Chondrocyte (in vitro differentiated cells): ENCODE data around the gene ATAD5. TPM values are rescaled to one million over a fixed set of nuclear protein-coding genes. Genes with fewer than 3 reads are reported as not detected.

ENCODE experiments used
- DNase-seq: peaks from one replicate; pipeline ENCODE4 v3.0.0; 2021; ENCODE audit warnings: mixed read lengths, low spot score
- H3K27ac Mint-ChIP-seq: one replicate; pipeline ENCODE4 v1.8.0; 2021; ENCODE audit warnings: mild to moderate bottlenecking, moderate library complexity, mixed read lengths; ENCODE audit not compliant: unreplicated experiment
- H3K27me3 Mint-ChIP-seq: 2 replicates; pipeline ENCODE4 v1.8.0; 2021; ENCODE audit warnings: low read depth, mixed read lengths
- H3K36me3 Mint-ChIP-seq: 2 replicates; pipeline ENCODE4 v1.8.0; 2021; ENCODE audit warnings: low read depth, mixed read lengths
- H3K4me1 Mint-ChIP-seq: 2 replicates; pipeline ENCODE4 v1.8.0; 2021; ENCODE audit warnings: low read depth, mild to moderate bottlenecking, mixed read lengths
- H3K4me3 Mint-ChIP-seq: one replicate; pipeline ENCODE4 v1.8.0; 2021; ENCODE audit warnings: mild to moderate bottlenecking, moderate library complexity, mixed read lengths; ENCODE audit not compliant: unreplicated experiment
- H3K9me3 Mint-ChIP-seq: 2 replicates; pipeline ENCODE4 v1.8.0; 2021; ENCODE audit warnings: low read depth, mixed read lengths
- long read RNA-seq: library from polyadenylated mRNA; stranded (forward); transcript quantifications from one replicate; pipeline ENCODE4 v2.0.0, GENCODE V29; 2021
- total RNA-seq: library from RNA; stranded (reverse); gene quantifications from 3 replicates; pipeline ENCODE4 v1.2.1, GENCODE V29; 2021
- TF ChIP-seq, protein P1 (sequence below): fragments of 200-600 bp; sonication (generic); IDR thresholded peaks from 2 replicates; pipeline ENCODE4 v1.5.0; 2021; ENCODE audit warnings: antibody characterized with exemption, mild to moderate bottlenecking, moderate library complexity

ATAD5 gene, protein sequence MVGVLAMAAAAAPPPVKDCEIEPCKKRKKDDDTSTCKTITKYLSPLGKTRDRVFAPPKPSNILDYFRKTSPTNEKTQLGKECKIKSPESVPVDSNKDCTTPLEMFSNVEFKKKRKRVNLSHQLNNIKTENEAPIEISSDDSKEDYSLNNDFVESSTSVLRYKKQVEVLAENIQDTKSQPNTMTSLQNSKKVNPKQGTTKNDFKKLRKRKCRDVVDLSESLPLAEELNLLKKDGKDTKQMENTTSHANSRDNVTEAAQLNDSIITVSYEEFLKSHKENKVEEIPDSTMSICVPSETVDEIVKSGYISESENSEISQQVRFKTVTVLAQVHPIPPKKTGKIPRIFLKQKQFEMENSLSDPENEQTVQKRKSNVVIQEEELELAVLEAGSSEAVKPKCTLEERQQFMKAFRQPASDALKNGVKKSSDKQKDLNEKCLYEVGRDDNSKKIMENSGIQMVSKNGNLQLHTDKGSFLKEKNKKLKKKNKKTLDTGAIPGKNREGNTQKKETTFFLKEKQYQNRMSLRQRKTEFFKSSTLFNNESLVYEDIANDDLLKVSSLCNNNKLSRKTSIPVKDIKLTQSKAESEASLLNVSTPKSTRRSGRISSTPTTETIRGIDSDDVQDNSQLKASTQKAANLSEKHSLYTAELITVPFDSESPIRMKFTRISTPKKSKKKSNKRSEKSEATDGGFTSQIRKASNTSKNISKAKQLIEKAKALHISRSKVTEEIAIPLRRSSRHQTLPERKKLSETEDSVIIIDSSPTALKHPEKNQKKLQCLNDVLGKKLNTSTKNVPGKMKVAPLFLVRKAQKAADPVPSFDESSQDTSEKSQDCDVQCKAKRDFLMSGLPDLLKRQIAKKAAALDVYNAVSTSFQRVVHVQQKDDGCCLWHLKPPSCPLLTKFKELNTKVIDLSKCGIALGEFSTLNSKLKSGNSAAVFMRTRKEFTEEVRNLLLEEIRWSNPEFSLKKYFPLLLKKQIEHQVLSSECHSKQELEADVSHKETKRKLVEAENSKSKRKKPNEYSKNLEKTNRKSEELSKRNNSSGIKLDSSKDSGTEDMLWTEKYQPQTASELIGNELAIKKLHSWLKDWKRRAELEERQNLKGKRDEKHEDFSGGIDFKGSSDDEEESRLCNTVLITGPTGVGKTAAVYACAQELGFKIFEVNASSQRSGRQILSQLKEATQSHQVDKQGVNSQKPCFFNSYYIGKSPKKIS (N-terminal part only)
- 1.4 to 4.0 TPM (median 1.4 TPM) in 3 replicates for total RNA-seq
- long read RNA-seq: 0 reads

DNA sequence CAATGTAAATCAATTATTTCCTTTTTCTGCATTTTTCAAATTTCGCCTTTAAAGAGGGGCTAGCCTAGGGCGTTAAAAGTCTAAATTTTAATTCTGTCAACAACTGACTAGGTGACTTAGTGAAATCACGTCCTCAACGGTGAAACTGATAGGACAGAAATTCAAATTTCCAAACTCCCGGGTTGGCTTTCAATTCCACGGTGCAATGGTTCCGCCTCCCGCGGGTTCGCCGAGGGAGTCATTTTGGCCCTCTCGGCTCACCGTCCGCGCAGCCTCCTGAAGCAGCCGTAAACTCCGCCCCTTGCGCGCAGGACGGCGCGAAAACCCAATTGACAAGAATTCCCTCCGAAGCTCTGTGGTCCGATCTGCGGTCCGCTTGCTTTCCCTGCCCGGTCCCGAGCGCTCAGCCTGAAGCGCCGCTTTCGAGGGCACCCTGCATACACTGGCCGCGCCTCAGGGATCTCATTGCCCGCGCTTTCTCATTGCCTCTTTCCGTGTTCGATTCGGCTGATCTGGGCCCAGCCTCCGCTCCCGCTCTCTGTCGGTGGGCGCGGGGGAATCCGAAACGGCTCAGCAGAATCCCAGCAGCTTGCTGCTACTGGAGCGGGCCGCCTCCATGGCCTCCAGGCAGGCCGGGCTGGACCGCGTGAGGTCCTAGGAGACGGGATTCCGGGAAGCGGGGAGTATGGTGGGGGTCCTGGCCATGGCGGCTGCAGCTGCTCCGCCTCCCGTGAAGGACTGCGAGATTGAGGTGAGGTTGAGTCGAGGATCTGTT, at the start of gene ATAD5:
ATAD5 (plus strand) TSS at position 304 of the 775 bp plus-strand sequence; CDS start at position 686, 382 bp downstream.
- Mint-ChIP-seq H3K4me3 (peak within 1 kb of the TSS; percentile 90), H3K27me3 (no peaks in the 10 kb centered on the region), H3K27ac (peak within 1 kb of the TSS; percentile 87), H3K36me3 (peaks cover under 1% of the 10 kb centered on the region), H3K4me1 (peaks cover 22% of the 10 kb centered on the region), H3K9me3 (no peaks in the 10 kb centered on the region)
- TF ChIP-seq, protein P1, sequence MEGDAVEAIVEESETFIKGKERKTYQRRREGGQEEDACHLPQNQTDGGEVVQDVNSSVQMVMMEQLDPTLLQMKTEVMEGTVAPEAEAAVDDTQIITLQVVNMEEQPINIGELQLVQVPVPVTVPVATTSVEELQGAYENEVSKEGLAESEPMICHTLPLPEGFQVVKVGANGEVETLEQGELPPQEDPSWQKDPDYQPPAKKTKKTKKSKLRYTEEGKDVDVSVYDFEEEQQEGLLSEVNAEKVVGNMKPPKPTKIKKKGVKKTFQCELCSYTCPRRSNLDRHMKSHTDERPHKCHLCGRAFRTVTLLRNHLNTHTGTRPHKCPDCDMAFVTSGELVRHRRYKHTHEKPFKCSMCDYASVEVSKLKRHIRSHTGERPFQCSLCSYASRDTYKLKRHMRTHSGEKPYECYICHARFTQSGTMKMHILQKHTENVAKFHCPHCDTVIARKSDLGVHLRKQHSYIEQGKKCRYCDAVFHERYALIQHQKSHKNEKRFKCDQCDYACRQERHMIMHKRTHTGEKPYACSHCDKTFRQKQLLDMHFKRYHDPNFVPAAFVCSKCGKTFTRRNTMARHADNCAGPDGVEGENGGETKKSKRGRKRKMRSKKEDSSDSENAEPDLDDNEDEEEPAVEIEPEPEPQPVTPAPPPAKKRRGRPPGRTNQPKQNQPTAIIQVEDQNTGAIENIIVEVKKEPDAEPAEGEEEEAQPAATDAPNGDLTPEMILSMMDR: no peak
- peak; percentile 95 for DNase-seq

DNA sequence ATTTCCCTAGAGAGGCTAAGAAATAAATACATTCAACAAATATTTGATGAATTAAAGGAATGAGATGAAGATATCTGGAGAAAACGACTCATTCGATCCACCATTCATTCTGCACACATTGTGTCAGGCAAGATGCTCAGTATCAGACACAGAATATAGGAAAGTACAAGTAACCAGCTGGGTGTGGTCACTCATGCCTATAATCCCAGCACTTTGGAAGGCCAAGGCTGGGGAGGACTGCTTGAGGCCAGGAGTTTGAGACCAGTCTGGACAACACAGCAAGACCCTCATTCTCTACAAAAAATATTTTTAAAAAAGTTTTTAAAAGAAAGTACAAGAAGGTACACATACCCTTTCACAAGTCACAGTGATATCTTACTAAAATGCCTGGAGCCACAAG, 49.6 kb upstream of the ATAD5 start:
- H3K4me3 Mint-ChIP-seq: no peak overlapping the region
- TF ChIP-seq, protein P1: no peak
- H3K27ac Mint-ChIP-seq: no peak overlapping the region
- no peaks in the 10 kb centered on the region for H3K27me3 Mint-ChIP-seq
- peaks cover 14% of the 10 kb centered on the region for H3K36me3 Mint-ChIP-seq
- H3K9me3 Mint-ChIP-seq: no peaks in the 10 kb centered on the region
- peaks cover 4% of the 10 kb centered on the region for H3K4me1 Mint-ChIP-seq
- DNase-seq: no peak

DNA sequence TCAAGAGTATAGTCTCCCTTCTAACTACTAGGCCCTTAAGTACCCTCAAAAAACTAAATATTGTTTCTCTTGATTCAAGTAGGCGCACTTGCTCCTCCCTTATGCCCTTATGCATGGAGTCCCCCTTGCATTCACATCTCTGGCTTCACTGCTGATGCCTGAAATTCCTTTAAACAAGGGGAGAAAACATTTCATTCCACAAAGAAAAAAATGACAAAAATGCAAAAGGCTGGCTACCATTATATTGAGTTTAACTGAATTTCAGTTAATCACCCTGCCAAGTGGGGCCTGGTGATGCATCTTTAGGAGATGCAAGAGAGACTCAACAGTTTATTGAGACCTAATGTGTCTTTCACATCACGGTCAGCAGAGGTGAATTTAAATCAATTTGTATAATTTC, 42.8 kb upstream of the ATAD5 start:
- Mint-ChIP-seq H3K4me3 (no peak overlapping the region), H3K27me3 (no peaks in the 10 kb centered on the region), H3K9me3 (no peaks in the 10 kb centered on the region), H3K4me1 (peaks cover 22% of the 10 kb centered on the region), H3K36me3 (peaks cover 15% of the 10 kb centered on the region), H3K27ac (peak overlapping the region; percentile 56)
- TF ChIP-seq, protein P1: no peak
- DNase-seq: no peak

DNA sequence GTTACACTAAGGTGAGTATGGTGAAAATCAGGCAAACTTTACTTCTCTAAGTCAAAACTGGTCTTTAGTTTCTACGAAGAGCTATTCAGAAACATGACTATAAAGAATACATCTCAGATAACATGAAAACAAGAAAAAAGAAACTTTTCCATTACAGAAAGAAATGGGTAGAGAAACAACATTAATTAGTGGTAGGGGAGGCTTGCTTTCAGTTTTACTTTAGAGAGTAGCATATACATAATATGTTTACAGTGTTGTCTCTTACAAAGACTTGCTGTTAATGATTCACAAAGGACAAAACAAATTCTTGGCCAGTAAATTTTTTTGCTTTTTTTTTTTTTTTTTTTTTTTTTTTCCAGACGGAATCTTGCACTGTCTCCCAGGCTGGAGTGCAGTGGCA, 41.5 kb upstream of the ATAD5 start:
- Mint-ChIP-seq H3K27me3 (no peaks in the 10 kb centered on the region), H3K36me3 (peaks cover 17% of the 10 kb centered on the region), H3K4me1 (peaks cover 22% of the 10 kb centered on the region), H3K9me3 (no peaks in the 10 kb centered on the region), H3K27ac (no peak overlapping the region), H3K4me3 (no peak overlapping the region)
- no peak for DNase-seq
- TF ChIP-seq, protein P1: no peak
